Mucosa of rectum (tissue), 2 donors: ENCODE data around the gene B9D1.

Source experiments
- H3K27ac ChIP-seq, 2 donors: one replicate each; pipeline ENCODE4 v1.7.0; 2013; ENCODE audit warnings: inconsistent platforms in 2 of 2, low read depth in 2 of 2, low read length in 2 of 2
- H3K27me3 ChIP-seq, 2 donors: one replicate each; pipeline ENCODE4 v1.7.0; 2013; ENCODE audit warnings: low read length in 2 of 2; ENCODE audit not compliant: control insufficient read depth in 2 of 2, insufficient read depth in 2 of 2
- H3K36me3 ChIP-seq, 2 donors: one replicate each; pipeline ENCODE4 v1.7.0; 2013; ENCODE audit warnings: low read length in 2 of 2; ENCODE audit not compliant: control insufficient read depth in 2 of 2, insufficient read depth in 2 of 2
- H3K4me1 ChIP-seq, 2 donors: one replicate each; pipeline ENCODE4 v1.7.0; 2013; ENCODE audit warnings: low read length in 2 of 2, mild to moderate bottlenecking in 1 of 2; ENCODE audit not compliant: control insufficient read depth in 2 of 2, insufficient read depth in 2 of 2
- H3K4me3 ChIP-seq, 2 donors: one replicate each; pipeline ENCODE4 v1.7.0; 2013; ENCODE audit warnings: low read length in 2 of 2
- H3K9ac ChIP-seq, 2 donors: one replicate each; pipeline ENCODE4 v1.7.0; 2013; ENCODE audit warnings: low read length in 2 of 2, low read depth in 1 of 2, mild to moderate bottlenecking in 1 of 2
- H3K9me3 ChIP-seq, 2 donors: one replicate each; pipeline ENCODE4 v1.7.0; 2013; ENCODE audit warnings: low read length in 2 of 2; ENCODE audit not compliant: control insufficient read depth in 2 of 2
- donor health status: healthy.
- donor health status: Normal muscosa, but diverticular disease.

Gene B9D1

GRCh38 chr17:19368229-19368628 lies 5.7 kb upstream of the B9D1 start:
- H3K9ac ChIP-seq, result no peak overlapping the region
- H3K27ac ChIP-seq, result no peak overlapping the region
- H3K27me3 ChIP-seq, result no peaks in the 10 kb centered on the region
- no peaks in the 10 kb centered on the region for H3K9me3 ChIP-seq
- no peak overlapping the region for H3K4me3 ChIP-seq
- H3K36me3 ChIP-seq, result no peaks in the 10 kb centered on the region
- peaks cover 11 to 18% of the 10 kb centered on the region in 2 donors for H3K4me1 ChIP-seq

- Histone ChIP-seq H3K36me3 (no peaks in the 10 kb centered on the region), H3K4me1 (peaks cover 17 to 28% of the 10 kb centered on the region in 2 donors), H3K27me3 (no peaks in the 10 kb centered on the region), H3K27ac (no peak overlapping the region), H3K9ac (no peak overlapping the region), H3K4me3 (no peak overlapping the region), H3K9me3 (no peaks in the 10 kb centered on the region)
Observed at GRCh38 chr17:19366637-19366972, 4.1 kb upstream of the B9D1 start.

GRCh38 chr17:19365833-19366636 lies 3.5 kb upstream of the B9D1 start:
- Histone ChIP-seq H3K9ac (no peak overlapping the region), H3K36me3 (no peaks in the 10 kb centered on the region), H3K27ac (no peak overlapping the region), H3K9me3 (no peaks in the 10 kb centered on the region), H3K4me1 (peaks cover 17 to 28% of the 10 kb centered on the region in 2 donors), H3K4me3 (no peak overlapping the region), H3K27me3 (no peaks in the 10 kb centered on the region)

- Histone ChIP-seq H3K4me1 (peaks cover 15 to 27% of the 10 kb centered on the region in 2 donors), H3K4me3 (no peak overlapping the region), H3K27me3 (no peaks in the 10 kb centered on the region), H3K9me3 (no peaks in the 10 kb centered on the region), H3K36me3 (no peaks in the 10 kb centered on the region), H3K9ac (no peak overlapping the region), H3K27ac (no peak overlapping the region)
Observed at GRCh38 chr17:19365499-19365817, 2.9 kb upstream of the B9D1 start.

GRCh38 chr17:19364699-19365498 lies 2.4 kb upstream of the B9D1 start:
- peaks cover 10 to 21% of the 10 kb centered on the region in 2 donors for H3K4me1 ChIP-seq
- H3K9me3 ChIP-seq, result no peaks in the 10 kb centered on the region
- H3K36me3 ChIP-seq, result no peaks in the 10 kb centered on the region
- no peaks in the 10 kb centered on the region for H3K27me3 ChIP-seq
- no peak overlapping the region for H3K4me3 ChIP-seq
- no peak overlapping the region for H3K9ac ChIP-seq
- no peak overlapping the region for H3K27ac ChIP-seq

GRCh38 chr17:19363460-19364035 lies 1.0 kb upstream of the B9D1 start:
- Histone ChIP-seq H3K9ac (no peak overlapping the region), H3K36me3 (no peaks in the 10 kb centered on the region), H3K27ac (no peak overlapping the region), H3K4me3 (no peak overlapping the region), H3K4me1 (peaks cover 6 to 11% of the 10 kb centered on the region in 2 donors), H3K27me3 (no peaks in the 10 kb centered on the region), H3K9me3 (no peaks in the 10 kb centered on the region)

- peaks cover 6 to 11% of the 10 kb centered on the region in 2 donors for H3K4me1 ChIP-seq
- H3K4me3 ChIP-seq, result peak overlapping the region; percentile 88 to 92
- peak overlapping the region; percentile 63 to 82 for H3K9ac ChIP-seq
- peak overlapping the region; percentile 94 for H3K27ac ChIP-seq
- H3K36me3 ChIP-seq, result no peaks in the 10 kb centered on the region
- no peaks in the 10 kb centered on the region for H3K27me3 ChIP-seq
- no peaks in the 10 kb centered on the region for H3K9me3 ChIP-seq
Observed at GRCh38 chr17:19363114-19363438, 553 bp upstream of the B9D1 start.

GRCh38 chr17:19361944-19362276 lies 613 bp downstream of the B9D1 start:
- Histone ChIP-seq H3K9ac (peak overlapping the region; percentile 7 to 57), H3K9me3 (no peaks in the 10 kb centered on the region), H3K4me3 (peak overlapping the region; percentile 88 to 92), H3K27ac (peak overlapping the region in 1 of 2 donors; percentile 94), H3K4me1 (peaks cover 6 to 11% of the 10 kb centered on the region in 2 donors), H3K27me3 (no peaks in the 10 kb centered on the region), H3K36me3 (peaks cover 0 to 4% of the 10 kb centered on the region in 2 donors)

- H3K27ac ChIP-seq, result no peak overlapping the region
- no peaks in the 10 kb centered on the region for H3K9me3 ChIP-seq
- H3K4me3 ChIP-seq, result no peak overlapping the region
- H3K9ac ChIP-seq, result no peak overlapping the region
- H3K36me3 ChIP-seq, result peaks cover 0 to 4% of the 10 kb centered on the region in 2 donors
- H3K4me1 ChIP-seq, result peaks cover 6 to 11% of the 10 kb centered on the region in 2 donors
- no peaks in the 10 kb centered on the region for H3K27me3 ChIP-seq
Observed at GRCh38 chr17:19361326-19361725, 1.2 kb downstream of the B9D1 start.

GRCh38 chr17:19360772-19361171 lies 1.8 kb downstream of the B9D1 start:
- no peak overlapping the region for H3K9ac ChIP-seq
- peaks cover 0 to 4% of the 10 kb centered on the region in 2 donors for H3K36me3 ChIP-seq
- H3K9me3 ChIP-seq, result no peaks in the 10 kb centered on the region
- no peaks in the 10 kb centered on the region for H3K27me3 ChIP-seq
- H3K27ac ChIP-seq, result no peak overlapping the region
- H3K4me1 ChIP-seq, result peaks cover 6 to 11% of the 10 kb centered on the region in 2 donors
- no peak overlapping the region for H3K4me3 ChIP-seq
